Glomerular visceral epithelial cell (primary cell): ENCODE measurements around the gene SART3.
"Not testable (repeated sequence)": the region's sequence is repeated elsewhere in the genome, so short reads cannot be mapped to it uniquely, and the experiment has no call there.

ENCODE experiments used
- DNase-seq: peaks from one replicate; pipeline ENCODE4 v3.0.0-alpha.2; 2016; ENCODE audit errors: extremely low spot score

SART3 gene

DNA sequence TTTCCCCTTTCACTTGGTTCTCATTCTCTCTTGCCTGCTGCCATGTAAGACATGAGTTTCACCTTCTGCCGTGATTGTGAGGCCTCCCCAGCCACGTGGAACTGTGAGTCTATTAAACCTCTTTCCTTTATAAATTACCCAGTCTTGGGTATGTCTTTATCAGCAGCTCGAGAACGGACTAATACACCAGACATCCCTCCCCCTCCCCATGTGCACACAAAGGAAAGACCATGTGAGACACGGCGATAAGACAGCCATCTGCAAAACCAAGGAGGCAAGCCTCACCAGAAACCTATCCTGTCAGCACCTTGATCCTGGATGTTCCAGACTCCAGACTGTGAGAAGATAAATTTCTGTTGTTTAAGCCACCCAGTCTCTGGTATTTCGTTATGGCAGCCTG is 75.6 kb downstream of the SART3 start:
- DNase-seq, result not testable (repeated sequence)

DNA sequence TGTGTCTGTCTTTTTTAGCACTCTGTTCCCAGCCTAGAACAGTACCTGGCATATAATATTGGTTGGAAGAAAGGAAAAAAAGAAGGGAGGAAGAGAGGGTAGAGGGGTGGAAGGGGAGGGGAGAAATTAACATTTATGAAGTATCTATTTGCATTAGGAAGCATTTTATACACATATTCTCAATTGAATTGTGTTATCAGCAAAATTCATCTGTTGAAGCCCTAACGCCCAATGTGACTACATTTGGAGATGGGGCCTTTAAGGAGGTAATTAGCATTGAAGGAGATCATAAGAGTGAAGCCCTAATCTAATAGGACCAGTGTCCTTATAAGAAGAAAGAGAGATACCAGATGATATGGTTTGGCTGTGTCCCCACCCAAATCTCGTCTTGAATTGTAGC is 76.1 kb downstream of the SART3 start:
- no peak for DNase-seq

DNA sequence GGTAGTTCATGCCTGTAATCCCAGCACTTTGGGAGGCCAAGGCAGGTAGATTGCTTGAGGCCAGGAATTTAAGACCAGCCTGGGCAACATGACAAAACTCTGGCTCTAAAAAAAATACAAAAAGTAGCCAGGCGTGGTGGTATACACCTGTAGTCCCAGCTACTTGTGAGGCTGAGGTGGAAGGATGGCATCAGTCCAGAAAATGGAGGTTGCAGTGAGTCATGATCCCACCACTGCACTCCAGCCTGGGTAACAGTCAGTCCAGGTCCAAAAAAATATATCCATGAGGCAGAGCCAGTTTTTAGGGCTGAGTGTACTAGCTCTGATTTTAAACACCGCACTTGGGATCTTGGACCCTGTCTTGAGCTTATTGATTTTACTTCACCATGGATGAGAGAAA is 76.5 kb downstream of the SART3 start:
- peak; percentile 29 for DNase-seq

DNA sequence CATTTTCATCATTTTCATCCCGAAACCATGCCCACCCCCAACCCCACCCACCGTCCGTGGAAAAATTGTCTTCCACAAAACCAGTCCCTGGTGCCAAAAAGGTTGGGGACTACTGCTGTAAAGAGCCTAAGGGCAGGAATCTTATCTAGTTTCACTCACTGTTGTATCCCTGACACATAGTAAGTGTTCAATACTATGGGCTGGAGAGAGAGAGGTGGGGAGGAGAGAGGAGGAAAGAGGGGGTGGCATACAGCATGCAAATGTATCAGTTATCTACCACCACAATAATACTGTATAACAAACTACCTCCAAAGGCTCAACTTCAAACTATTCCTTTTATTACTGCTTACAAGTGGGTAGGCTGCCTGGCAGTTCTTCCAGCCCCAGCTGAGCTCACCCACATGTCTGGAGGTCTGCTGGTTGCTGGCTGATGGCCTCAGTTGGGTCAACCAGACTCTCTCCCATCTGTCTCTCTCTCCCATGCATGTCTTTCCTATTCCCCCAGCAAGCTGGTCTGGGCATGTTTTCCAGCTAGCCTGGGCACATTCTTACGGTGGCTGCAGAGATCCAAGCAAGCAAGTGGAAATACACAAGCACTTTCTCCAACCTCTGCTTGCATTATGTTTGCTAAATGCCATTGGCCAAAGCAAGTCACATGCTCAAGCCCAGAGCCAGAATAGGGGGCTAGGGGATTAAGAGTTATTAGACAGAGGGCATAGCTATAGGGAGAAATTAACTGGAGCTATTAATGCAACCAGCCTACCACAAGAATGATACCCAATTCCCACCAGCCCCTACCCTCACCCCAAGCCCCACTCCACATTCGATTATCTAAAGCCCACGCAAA is 77.5 kb downstream of the SART3 start:
- DNase-seq, result peak; percentile 22

DNA sequence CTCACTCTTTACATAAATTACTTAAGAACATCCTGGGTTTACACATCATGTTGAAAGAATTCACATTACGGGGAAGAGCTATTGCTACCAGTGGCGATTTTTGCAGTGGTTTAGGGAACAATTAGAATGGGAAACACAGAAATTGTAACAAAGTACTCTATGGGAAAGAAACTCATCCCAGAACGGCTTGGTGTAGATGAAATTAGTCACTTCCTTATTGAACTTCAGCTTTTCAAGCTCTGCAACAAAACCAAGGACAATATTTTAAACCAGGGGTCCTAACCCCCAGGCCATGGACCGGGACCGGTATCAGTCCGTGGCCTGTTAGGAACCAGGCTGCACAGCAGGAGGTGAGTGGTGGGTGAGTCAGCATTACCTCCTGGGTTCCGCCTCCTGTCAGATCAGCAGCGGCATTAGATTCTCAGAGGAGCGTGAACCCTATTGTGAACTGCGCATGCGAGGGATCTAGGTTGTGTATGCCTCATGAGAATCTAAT is 78.2 kb downstream of the SART3 start:
- peak; percentile 82 for DNase-seq

DNA sequence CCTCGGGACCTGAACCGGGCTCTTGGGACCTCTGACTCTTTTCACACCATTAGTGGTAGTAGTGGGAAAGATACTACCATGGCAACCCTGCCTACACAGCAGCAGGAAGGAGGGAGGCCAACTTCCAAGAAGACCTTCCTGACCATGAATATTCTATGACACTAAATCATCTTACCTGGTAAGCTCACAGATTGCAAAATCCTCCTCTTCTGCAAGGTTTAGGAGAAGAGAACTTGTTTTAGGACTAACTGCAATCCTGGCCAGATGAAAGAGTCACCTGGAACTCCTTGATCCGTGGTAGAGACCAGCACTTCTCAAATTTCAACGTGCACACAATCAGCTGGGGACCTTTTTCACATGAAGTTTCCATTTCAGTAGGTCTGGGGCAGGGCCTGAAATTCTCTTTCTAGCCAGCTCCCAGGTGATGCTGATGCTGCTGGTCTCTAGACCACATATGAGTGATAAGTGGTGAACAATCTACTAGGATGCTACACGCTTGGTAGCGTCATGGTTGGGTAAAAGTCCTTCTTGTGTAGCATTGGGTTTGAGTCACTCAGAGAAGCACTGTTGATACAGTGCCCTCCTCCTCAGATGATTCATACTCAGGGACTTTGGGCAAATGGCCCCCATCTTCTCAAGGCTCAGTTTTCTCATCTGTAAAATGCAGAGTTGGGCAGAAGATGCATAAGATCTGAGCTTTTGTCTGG is 81.5 kb downstream of the SART3 start:
- peak; percentile 68 for DNase-seq

DNA sequence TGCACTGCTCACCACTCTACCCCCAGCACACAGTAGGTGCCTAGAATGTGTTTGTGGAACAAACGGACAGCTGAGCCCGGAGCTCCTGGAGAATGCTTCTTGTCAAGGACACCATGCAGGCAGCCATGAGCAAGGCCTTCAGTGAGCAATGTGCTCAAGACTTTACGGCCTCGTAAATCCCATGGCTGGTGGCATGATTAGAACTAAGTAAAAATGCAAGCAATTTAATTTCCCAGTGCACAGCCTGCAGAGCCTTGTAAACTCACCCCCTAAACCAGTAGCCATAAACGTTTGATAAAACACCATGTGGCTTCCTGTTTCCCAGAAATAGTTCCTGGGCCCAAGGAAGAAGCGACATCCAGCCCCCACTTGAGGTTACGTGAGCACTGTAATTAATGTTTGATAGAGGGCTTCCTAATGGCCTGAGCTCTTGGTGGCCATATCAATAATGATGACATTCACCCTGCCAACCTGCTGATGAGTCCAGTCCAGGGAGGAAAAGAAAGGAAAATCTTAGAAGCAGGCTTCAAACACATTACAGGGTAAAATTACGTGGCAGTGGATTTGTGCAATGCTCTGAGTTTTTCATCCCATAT is 82.3 kb downstream of the SART3 start:
- no peak for DNase-seq

DNA sequence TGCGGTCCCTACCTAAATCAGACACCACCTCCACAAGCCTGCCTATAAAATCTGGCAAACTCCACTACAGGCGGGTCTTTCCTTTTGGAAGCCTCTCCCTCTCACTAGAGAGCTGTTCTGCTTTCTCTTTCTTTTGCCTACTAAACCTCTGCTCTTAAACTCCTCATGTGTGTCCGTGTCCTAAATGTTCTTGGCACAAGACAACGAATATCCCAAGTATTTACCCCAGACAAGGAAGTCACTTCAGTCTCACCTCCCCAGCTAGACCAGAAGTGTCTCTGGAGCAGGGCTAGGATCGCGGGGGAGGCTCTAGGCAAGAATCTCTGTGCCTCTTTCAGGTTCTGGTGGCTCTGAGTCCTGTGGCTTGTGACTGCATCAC is 83.1 kb downstream of the SART3 start:
- DNase-seq, result no peak

DNA sequence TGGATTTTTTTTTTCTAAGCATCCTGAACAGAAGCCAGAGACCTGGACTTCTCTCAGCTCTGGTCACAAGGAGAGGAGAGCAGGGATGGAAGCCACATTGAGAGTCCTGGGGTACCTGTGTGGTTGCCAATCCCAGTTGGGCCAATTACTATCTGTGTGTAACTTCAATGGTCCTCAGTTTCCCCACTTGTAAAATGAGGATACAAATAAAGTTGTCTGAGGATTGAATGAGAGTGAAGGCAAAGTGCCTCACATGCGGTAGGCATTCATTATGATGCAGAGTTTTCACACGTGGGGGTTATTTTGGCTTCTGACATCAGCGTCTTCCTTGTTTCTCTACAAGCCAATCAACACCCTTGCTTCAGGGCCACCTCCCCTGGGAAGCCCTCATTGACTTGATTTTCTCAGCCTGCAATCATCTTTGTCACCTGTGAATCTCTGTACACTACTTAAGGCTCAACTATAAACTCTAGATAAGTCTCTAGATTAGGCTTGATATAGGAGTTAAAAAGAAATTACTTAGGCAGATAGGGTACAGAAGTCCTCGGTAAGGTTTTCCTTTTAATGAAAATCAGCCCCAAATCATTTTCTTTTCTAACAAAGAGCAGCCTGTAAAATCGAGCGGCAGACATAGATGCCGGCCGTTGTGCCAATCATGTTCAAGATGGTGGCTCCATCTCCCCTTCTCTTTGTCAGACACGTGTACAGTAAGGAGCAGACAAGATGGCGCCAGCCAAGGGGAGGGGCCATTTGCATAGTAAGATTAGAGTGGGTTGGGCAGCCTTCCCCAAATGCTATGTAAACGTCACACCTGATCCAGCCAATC is 83.7 kb downstream of the SART3 start:
- no peak for DNase-seq

DNA sequence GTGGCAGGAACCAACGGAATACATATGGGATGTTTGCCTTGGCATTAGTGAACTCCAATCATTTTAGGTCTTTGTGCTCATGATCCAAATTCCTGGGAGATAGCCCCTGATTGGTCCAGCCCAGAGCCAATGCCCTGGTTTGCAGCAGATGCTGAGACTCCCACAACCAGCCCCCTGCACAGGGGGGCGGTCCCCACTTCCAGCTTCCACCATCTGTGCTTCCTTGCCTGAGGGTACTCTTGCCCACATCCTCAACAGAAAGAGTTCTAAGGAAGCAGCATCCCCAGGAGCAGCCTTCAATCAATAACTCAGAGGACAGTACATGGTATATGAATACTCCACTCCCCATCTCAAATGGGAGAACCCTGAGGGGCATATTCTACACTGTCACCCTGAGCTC is 85.6 kb downstream of the SART3 start:
- no peak for DNase-seq

DNA sequence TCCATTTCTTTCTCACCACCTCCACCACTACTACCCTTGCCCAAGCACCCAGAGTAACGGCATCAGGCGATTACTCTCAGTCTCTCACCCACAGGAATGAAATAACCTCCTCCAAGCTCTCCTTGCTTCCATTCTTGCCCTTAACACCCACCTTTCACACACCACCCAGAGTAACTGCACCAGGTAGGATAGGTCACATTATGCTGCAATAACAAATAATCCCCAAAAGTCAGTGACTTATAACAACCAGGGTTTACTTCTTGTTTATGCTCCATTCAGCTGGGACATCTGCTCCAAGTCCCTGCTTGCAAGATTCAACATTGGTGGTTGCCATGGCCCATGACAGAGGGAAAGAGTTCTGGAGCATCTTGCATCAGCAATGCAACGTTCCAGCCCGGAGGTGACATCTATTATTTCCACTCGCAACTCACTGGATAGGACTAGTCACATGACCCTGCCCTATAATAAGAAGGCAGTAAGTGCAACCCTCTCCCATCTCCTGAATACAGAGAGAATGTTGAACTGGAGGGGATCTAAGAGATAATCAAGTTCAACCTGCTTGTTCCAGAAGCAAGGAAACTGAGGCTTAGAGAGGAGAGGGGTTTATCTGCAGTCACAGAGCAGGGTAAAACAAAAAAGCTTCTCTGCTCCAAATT is 87.4 kb downstream of the SART3 start:
- no peak for DNase-seq
